HG03025 (cell line): ENCODE measurements around the gene HMG20A.

Source experiments
- ATAC-seq: cut with Tn5 transposase; IDR thresholded peaks from one replicate; pipeline ENCODE4 v1.9.1; 2021; ENCODE audit warnings: mild to moderate bottlenecking, moderate library complexity; ENCODE audit not compliant: unreplicated experiment, low FRiP score

HMG20A gene

DNA sequence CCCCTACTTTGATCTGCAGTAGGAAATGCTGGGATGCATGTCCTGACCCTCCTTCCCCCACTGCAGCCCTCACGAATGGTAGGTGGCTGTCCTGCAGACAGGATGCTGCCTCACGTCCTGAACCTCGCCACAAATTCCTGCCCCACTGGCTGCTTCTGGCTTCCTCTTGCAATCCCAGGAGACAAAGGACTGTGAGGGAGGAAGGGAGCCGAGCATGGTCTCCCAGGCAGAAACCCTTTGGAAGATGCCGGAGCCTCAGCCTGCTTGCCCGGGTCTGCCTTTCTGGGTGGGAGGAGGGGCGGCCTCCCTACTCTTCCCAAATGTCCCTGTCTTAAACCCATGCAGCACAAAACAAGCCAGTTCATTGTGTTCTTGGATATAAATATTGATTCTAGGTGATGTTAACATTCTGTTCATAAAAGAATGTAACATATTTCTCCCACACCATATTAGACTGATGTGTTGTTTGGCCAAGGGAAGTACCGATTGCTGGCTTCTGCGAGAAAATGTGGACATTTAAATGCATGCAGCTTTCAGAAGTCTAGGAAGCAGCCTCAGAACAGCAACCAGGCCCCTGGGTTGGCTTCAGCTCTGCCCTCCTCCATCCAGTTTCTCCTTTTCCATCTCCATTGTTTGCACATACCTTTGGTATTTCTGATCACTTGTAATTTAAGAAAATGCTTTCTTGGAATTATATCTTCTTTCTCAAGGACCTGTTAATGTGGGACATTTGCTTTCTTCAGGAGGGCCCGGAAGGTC lies 75.3 kb downstream of the HMG20A start:
- no peak for ATAC-seq

DNA sequence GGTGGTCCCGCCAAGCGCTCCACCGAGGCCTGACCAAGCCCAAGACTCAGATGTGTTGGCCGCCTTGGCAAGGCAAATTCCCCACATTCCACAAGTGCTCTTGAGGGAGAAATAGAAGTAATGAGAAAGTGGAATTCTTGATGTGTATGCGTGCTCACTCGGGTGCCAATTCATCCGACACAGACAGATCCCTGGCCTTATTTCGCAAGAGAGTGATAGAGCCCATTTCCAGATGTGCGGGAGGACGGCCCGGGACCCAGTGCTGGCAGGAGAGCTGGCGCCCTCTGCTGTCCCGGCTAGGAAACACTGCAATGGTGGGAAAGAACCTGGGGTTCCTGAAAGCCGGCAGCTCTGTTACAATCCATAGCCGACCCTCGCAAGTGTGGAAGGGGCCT lies 76.0 kb downstream of the HMG20A start:
- no peak for ATAC-seq

DNA sequence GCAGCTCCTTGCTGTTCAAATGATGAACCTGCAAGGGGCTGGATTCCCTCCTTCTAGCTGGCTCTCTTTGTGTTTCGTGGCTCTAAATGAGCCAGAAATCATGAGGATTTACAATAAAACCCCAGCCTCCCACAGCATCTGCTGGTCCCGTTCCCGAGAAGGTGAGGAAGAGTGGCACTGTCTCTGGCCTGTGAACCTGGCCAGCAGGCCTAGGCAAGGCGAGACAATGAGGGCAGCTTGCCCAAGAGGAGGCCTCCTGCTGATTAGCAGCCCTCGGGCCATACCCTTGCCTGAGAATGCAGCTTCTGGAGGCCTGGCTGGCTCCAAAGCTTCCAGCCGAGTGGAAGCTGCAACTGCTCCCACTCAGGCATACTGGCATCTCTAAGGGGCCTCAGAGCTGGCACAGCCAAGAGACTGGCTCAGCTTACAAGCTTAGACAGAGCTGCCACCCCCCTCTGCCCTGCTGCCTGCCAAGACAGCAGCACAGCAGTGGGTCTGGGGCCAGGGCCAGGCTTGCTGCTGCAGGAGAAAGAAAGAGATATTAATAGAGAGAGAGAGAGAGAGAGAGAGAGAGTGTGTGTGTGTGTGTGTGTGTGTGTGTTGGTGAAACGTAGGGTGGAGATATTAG lies 76.5 kb downstream of the HMG20A start:
- ATAC-seq: no peak

- no peak for ATAC-seq
Observed at GRCh38 chr15:77497942-77498361, 77.3 kb downstream of the HMG20A start.

DNA sequence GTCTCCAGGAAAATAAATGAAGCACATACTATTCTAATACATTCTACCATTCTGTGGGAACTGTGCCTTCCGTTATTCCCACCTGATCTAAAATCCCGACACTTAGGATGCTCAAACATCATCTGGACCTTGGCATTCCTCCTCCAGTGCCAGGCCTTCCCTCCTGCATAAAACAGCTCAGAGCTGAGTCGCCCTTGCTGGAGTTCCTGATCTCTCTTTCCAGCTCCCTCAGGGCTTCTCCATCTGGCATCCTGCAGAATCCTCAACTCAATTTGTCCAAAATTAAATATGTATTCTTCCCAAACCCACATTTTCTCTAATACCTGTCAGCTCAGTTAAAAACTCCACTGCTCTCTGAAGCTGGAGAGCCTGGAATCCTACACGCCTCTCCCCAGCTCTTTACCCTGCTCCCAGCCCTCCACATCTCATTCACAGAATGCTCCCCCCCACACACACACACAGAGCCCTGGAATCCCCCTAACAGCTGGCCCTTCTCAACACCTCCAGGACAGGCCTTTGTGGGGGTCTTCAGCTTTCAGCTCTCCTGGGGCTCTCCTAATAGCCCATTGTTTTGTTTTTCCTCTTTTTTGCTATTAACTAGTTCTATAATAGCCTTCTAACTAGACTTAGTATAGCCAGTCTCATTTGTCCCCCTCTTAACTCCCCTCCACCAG lies 78.5 kb downstream of the HMG20A start:
- no peak for ATAC-seq

DNA sequence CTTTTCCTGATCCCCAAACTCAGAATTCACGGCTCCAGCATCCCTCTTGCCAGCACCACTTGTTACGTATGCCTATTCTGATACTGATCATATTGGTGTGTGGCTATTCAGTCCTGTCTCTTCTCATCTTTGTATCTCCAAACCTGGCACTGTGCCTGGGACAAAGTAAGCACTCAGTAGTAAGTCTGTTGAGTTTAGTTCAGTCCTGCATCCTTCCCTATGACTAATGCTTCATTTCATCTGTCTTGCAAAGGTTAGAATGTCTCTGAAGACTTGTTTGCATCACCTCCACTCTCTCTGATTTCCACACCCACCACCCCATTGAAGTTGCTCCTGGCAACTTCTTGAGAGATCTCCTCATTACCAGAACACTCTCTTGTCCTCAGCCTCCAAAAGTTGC lies 80.3 kb downstream of the HMG20A start:
- no peak for ATAC-seq

DNA sequence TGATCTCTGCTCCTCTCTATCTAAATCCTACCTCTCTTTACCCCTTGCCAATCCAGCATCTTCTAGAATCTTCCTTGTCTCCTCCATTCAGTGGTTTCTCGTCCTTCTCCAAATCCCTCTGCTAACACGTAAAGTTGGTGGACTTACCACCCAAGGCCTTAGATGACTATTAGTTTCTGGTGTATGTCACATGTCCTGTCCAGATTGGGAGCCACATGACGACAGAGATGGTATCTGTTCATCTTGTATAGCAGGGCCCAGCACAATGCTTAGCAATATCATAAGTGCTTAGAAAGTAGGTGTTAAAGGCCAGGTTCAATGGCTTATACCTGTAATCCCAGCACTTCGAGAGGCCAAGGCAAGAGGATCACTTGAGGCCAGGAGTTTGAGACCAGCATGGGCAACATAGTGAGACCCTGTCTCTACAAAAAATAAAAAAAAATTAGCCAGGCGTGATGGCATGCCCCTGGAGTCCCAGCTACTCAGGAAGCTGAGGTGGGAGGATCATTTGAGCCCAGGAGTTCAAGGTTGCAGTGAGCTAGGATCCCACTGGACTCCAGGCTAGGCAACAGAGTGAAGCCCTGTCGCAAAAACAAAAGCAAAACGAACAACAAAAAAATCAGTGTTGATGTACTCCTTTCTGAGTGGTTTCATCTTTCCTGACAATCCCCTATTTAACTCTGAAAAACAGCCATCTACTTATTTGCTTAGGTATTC lies 81.8 kb downstream of the HMG20A start:
- ATAC-seq: no peak

- ATAC-seq: no peak
Observed at GRCh38 chr15:77503240-77503639, 82.6 kb downstream of the HMG20A start.

GRCh38 chr15:77503764-77504163 lies 83.1 kb downstream of the HMG20A start:
- ATAC-seq: no peak

GRCh38 chr15:77504306-77504705 lies 83.6 kb downstream of the HMG20A start:
- no peak for ATAC-seq

GRCh38 chr15:77504871-77505270 lies 84.2 kb downstream of the HMG20A start:
- ATAC-seq: no peak

- no peak for ATAC-seq
Observed at GRCh38 chr15:77505556-77505955, 84.9 kb downstream of the HMG20A start.

GRCh38 chr15:77506311-77507142 lies 85.8 kb downstream of the HMG20A start:
- ATAC-seq: no peak

DNA sequence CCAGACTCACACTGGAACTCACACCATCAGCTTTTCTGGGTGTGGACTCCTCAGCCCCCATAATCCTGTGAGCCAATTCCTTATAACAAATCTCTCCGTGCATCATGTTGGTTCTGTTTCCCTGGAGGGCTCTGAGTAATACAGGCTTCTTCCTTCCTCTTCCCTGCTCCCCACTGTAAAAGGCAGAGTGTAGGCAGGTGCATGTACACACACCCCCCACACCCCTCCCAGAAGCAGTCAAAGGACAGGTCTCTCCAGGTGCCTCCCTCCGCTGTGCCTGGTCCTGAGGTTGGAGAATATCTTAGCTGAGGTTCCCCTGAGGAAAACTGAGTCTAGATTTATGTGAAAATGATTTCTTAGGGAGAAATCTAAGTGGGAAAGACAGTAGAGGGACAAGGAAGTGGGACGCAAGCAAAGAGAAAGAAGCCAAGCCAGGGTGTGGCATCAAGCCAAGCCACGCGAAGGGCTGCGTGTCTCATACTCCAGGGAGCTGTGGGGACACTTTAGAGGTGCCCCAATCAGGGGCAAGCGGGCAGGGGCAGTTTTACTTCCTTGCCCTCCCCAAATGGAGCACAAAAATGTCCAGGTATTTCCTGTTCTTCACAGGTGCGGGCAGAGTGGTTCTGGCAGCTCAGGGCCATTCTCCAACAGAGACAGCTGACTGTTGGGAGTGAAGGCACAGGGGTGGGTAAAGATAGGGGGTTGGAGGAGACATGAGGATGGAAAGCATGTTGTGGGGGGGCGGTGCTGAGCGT lies 86.6 kb downstream of the HMG20A start:
- no peak for ATAC-seq

- ATAC-seq: no peak
Observed at GRCh38 chr15:77507911-77508310, 87.2 kb downstream of the HMG20A start.

DNA sequence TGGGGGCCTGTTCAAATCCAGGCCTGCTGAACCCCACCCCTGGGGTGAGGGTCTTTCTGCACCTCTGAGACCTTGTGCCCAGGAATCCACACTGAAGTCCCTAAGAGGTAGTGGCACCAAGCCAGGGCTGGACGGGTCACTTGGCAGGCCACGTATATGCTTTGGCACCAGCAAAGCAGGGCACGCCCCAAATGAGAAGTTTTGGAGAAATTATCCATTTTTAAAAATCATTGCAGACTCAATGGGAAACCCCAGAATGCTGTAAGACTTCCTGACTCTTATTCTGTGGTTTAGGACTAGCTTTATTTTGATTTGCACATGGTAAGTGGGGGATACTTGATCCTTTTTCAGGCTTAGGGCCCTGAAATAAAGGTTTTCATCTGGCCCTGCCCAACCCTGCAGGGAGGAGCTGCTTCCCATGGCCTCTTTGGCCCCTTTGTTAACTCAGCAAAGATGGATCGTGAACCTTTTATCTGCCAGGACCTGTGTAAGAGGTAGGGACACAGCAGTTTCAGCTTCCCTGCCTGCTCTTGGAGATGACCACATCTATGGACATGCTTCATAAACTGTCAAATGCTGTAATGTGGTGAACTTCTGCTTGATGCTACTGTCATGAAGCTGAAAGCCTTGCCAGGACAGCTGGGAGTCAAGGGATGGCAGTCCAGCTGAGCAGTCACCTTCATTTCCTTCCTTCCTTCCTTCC lies 88.0 kb downstream of the HMG20A start:
- no peak for ATAC-seq

GRCh38 chr15:77510066-77511057 lies 89.7 kb downstream of the HMG20A start:
- ATAC-seq: no peak

DNA sequence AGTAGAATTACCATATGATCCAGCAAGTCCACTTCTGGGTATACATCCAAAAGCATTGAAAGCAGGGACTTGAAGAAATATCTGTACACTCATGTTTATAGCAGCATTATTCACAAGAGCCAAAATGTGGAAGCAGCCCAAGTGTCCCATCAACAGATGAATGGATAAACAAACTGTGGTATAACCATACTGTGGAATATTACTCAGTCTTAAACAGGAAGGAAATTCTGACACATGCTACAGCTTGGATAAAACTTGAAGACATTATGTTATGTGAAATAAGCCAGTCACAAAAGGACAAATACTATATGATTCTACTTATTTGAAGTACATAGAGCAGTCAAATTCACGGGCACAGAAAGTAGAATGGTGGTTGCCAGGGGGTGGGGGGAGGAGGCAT lies 91.2 kb downstream of the HMG20A start:
- no peak for ATAC-seq
